GM20431 (cell line): Measurements from ENCODE around the gene CDH4.

ENCODE experiments used
- in situ Hi-C: fragments of 300-500 bp; cut with MseI, MboI; formaldehyde crosslinking; loops from one replicate; pipeline ENCODE4 v1.15.0; 2020; ENCODE audit warnings: low sequenced_read_pairs; ENCODE audit not compliant: unreplicated experiment

The CDH4 gene

DNA sequence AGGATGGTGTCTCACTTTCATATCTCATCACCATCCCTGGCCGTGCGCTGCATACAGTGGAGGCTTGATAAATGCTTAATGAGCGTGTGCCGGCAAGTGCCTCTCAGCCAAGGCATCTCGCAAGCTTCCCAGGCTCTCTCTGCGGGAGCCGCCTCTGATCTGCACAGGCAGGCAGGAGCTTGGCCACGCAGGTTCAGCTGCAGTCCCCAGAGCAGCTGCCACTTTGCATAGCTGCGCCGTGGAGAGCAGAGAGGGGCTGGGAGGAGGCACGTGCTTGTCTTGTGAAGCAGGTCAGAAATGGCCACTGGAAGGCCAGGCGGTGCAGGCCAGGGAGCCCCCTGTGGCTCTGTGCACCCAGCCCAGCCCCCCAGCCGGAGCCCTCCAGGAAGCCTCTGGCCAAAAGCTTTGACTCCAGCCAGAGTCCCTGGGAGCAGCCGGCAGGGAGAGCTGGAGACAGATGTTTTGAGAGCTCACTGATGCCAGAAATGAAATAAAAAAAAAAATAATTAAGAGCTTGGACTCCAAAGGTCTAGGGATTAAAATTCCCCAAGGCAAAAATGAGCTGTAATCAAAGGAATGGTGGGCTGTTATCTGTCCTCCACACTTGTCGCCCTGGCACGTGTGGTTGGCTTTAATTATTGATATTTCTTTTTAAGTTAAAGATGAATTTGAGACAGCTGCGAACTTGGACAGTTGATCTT is 377.0 kb downstream of the CDH4 start:
- in situ Hi-C loops, result no loop called here

DNA sequence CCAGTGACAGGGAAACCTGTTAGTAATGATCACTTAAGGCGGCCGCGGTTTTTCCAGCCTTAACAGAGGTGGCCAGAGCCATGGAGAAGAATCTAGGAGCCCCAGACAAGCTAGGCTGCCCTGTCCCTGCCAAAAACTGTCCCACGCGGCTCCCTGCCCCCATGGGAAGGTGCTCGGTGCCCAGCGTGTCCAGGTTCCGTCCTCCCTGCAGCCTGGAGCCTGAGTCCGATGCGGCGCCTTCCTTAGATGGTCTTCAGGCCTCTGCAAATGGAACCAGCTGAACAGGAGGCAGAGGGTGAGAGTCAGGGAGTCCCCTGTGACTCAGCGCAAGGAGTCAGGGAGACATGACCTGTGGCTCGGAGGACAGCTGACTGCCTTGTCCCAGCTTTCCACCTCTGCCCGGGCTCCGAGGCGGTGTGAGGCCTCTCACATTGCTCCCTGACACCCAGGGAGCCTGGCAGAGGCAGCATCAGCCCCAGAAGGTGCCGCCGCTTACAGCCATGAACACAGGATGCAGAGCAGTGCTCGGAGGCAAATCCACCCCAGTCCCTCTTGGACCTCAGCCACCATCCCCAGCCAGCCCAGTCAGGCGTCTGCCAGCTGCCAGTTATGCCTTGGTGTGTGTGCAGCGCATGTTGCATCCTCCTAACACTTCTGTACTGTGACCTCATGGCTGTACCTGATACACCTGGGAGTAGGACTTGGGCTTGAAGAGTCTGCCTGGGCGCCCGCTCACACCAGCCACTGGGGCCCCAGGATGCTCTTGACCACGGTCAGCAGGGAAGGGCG is 377.7 kb downstream of the CDH4 start:
- in situ Hi-C loops, result no loop called here

DNA sequence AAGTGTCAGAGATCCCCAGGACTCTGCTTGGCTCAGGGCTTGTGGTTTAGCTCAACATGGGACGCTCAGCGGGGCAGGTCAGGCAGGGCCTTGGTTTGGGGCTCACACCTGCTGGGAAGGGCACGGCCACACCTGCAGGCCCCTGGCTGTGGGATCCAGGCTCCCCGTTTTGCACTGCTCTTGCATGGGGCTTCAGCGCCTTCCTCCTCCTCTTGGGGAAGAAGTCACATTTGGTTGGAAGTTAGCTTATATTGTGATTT is 378.3 kb downstream of the CDH4 start:
- in situ Hi-C loops, result no loop called here

DNA sequence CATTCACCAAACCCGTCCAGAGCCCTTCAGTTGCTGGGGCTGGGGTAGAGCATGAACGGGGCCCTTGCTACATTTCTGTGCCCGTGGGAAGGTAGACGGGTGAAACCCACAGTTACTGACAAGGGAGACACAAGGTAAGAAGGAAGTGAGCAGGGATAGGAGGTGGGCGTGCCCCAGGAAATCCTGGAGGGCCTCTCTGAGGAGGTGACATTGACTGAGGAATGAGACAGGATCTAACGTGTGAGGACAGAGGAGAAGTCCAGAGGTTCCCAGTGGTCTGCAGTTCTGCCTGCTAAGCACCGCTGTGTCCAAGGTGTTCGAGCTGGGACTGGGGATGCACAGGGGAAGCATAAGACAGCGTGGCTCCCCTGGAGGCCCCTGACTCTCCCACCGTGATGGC is 378.8 kb downstream of the CDH4 start:
- in situ Hi-C loops, result no loop called here

DNA sequence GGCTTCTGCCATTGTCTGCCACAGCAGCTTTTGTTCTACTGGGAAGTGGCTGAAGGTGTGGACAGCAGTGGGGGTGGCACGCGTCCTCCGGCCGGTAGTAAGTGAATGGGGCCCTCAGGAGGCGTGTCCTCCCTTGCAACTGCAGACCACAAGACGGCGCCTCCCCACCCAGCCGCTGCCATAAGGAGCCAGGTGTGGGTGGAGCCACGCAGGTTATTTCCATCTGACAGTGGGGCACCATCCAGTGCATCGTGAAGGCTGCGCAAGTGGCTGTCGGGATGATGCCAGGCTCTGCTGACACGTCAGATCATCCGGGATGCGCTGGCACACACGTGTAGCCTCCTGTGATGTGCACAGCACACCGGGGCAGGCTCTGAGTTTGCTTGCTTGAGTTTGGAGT is 379.7 kb downstream of the CDH4 start:
- in situ Hi-C loops, result no loop called here

DNA sequence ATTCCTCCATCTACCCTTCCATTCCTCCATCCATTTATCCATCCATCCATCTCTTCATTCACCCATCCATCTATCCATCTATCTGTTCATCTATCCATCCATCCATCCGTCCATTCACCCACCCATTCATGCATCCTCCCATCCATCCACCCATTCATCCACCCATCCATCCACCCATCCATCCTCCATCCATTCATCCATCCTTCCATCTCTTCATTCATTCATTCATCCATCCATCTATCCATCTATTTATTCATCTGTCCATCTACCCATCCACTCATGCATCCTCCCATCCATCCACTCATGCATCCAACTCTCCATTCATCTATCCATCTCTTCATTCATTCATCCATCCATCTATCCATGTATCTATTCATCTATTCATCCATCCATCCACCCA is 380.9 kb downstream of the CDH4 start:
- in situ Hi-C loops, result no loop called here

DNA sequence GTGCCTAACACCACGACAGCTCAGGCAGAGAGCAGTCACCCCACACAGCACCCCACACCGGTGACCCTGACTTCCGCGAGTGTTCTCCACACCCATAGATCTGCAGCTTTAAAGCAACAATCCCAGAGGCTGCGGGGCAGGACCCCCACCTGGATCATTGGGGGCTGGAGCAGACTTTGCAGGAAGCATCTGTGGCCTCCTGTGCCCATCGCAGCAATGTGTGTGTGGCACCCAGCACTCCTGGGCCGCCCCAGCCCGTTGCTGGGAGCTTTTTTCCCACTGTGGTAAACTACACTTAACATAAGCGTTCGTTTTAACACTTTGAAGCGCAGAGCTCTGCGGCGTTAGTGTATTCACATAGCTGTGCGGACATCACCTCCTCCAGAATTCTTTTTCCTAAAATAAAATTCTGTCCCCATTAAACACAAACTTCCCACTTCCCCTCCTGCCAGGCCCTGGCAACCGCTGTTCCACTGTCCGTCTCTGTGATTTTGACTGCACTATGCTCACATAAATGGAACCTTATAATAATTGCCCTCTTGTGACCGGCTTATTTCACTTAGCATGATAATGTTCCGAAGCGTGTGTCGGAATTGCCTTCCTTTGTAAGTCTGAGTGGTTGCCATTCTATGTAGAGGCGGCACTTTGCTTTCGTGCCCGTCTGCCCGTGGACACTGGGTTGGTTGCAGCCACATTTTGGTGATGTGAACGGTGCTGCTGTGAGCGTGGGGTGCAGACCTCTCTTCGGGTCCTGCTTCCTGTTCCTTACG is 382.5 kb downstream of the CDH4 start:
- in situ Hi-C loops, result no loop called here

DNA sequence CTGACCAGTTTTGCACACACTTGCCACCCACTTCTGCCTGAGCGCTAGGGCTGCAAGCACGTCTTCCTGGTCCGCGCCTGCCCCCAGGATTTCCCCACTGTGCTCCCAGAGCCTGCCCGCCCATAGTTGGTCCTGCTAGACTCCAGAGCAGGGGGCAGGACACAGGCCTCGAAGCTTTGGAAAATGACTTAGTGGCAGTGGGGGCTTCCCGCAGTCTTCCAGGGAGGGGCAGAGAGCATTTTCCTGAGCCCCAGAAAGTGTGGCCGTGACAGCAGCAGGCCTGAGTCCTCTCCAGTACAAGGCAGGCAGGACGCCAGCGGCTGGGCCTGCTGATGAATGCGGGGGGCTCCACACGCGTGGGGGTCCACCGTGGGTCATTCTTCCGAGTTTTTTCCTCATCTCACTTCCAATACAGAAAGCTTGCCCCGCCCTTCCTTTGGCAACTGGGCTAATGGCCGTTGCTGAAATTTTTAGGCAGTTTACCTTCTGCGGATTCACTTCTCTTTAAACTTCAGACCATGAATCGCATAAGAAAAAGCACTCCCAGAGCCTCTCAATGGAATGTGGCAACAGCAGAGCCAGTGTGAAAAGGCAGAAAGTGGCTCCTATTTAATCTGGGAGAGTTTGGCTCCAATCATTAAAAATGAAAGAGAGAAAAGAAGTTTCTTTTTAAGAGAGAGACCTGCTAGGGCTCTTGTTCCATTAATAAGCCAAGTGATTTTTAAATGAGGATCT is 383.8 kb downstream of the CDH4 start:
- in situ Hi-C loops, result no loop called here

DNA sequence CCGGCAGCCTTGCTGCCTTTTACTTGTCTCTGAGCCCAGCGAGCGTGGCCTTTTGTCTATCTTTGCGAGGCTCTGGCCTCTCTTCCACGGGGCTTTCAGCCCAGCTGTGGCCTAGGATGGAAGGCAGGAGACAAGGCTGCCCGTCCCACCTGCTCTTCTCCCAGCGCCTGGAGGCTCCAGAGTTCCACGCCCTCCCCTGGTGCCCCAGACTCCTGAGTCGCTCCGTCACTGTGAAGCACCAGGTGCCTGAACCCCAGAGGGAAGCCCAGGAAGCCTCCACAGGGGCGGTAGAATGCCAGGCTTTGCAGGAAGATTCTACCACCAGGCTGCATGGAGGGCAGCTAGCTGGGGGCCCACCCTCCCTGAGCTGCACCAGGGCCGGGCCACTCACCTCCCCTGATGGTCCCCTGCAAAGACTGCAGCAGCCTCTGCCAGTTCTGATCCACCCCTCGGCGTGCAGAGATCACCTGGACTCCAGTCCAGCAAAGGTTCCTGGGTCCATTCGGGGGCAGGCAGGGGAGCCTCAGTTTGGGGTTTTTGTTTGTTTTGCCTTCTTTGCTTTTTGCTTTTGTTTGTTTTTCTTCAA is 384.6 kb downstream of the CDH4 start:
- in situ Hi-C loops, result no loop called here

DNA sequence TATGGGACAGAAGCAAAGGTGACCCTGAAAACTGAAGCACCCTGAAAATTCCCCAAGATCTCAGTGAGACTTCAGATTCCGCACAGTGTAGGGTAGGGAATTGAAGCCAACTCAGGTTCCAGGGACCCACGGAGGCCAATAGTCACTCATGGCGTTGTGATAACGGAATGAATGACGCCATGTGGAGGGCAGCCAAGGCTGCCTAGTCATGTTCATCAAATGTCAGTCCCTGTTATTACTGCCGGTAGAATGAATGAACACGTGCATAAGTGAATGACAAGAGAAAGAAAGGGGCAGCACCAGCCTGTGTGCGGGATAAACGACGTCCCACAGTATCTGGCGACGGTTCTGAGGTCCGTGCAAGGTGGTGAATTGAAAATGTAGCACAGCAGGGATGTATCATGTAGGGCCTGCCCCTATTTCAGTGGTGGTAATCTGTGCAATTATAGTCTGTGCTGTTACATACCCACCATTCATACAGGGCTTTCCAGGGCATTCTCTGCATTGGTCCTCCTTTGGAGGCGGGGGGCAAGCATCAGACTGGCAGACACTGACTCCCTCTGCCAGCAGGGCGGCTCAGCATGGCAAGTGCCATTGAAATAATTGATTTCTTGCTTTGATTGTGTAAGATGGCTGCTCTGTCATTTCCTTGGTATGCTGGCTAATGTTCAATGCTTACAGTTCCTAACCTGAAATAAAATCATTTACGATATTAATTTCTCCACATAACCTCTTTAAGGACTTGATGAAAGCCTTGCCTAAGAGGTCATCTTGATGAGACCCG is 386.9 kb downstream of the CDH4 start:
- in situ Hi-C loops, result no loop called here

DNA sequence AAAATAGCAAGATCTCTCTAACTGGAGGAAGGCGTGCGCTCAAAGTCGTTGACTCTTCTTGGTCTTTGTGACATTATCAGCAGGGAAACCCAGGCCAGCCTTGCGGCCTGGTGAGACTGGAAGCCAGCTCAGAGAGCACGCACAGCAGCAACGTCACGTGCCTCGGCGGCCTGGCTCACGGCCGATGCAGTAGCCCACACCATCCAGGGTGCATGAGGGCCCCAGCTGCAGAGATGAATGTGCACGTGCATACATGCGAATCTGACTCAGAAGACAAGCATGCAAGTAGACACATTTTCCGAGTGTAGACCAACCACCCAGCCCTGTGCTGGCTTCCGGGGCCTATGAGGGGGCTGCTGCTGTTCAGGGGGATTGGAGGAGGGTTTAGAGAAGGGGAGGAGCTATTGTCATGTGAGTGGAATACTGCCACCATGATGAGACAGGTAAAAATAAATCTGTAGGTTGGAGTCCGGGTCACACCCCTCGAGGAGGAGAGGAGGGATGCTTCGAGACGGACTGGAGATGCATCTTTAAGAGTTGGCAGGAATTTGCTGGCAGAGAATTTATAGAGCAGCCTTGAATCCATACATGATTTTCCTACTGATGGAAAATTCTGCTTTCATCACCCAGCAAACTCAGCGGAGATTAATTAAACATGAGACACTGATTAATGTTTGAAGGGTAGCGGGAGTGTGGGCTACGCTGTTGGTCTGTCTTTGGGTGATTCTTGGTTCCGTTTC is 388.2 kb downstream of the CDH4 start:
- in situ Hi-C loops, result no loop called here

DNA sequence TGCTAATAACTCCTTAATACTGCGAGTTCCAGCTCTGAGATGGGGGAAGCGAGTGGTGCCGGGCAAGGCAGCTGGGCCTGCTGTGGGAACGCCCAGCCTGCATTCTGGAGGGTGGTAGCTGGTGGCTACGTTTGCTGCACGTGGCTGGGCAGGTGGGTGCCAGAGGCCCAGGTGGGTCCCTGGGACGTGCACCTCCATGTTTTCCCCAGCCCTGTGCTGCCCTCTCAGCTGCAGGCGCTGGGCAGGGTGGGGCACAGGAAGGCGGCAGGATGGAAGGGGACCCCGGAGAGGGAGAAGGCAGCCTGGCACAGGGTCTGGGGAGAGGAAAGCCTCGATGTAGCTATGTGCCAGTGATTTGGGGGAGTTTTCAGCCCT is 388.8 kb downstream of the CDH4 start:
- in situ Hi-C loops, result no loop called here

DNA sequence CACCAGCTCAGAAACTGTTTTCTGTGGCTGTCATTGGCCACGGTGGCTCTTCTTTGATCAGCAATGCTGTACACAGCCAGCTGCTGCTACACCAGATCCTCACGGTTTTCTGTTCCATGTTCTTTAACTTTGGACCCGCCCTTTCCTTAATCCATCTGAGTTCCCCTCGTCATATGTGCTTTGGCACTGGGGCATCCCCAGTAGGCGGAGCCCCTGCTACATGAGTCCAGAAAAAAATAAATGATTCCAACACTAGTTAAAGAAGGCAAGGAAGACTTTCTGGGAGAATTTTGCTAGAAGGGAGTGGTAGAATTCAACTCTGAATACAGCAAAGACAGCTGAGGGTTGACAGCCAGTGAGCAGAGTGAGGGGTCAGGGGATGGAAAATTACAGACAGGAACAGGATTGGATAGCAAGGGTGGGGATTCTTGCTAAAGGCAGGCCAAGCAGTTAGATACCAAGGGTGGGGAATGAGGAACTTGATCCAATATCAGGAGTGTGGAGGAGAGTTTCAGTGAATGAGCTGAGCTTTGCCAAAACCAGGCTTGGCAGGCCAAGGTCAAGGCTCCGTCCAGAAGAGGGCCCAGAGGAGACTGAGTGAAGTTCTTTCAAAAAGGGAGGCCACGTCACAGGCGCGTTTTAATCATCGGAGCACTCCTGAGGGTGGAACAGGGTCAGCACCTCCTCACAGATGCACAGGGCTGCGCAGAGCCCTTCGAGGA is 391.8 kb downstream of the CDH4 start:
- in situ Hi-C loops, result no loop called here

DNA sequence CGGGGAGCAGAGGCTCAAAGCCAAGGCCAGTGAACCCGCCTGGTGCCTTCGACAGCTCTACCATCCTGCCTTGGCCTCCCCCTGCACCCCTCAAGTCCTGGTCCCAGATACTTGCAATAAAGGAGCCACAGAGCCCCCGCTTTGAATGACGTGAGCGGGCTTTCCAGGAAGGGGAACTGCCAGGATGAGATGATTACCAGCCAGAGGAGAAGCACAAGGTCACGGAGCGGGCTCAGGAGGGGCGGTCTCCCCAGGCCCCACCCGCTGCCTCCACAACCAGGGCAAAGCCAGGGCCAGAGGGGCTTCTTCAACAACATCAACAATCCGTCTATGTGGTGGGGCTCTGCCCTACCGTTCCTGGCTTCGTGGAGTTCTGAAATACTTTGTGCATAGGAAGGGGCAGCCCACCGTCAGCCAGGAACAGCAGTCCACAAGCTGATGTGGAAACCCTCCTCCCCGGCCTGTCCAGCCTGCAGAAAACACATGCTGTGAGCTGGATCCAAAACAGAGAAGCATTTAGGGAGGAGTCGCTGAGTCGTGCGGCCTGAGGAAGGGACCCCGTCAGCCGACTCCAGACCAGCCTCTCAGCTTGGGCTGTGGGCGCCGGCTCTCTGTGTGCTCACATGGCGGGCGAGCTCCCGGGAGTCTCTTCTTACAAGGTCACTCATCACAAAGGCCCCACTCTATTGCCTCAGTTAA is 392.5 kb downstream of the CDH4 start:
- in situ Hi-C loops, result no loop called here

DNA sequence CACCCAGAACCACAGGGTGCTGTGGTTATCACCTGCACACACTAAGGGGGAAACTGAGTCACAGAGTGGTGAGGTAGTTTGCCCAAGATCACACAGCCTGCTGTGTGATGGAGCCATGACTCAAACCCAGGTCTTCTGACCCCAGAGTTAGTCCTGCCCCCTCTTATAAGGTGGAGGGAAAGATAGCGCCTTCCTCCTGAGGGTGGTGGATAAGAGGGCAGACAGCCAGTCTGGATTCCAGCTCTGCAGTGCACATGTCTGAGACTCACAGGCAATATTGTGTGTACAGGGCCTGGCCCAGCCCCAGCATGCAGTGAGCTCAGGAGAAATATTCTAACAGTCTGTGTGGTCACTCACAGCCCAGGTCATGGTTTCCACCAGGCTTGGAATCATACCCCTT is 393.7 kb downstream of the CDH4 start:
- in situ Hi-C loops, result no loop called here

DNA sequence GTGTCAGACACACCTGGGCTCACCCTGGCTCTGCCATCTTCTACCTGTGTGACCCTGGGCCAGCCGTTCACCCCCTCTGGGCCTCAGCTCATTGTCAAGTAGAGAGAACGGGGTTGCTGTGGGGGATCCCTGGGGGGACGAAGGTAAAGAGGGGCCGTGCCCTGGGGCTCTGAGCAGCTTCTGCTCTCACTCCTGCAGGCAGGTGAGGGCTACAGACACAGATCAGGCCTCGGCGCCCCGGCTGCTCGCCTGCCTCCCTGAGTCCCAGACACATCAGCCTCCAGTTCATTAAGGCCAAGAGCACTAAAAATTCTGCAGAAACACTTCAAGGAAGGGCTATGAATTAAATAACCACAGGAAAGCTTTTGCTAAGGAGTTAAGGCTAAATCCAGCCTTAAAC is 394.4 kb downstream of the CDH4 start:
- in situ Hi-C loops, result no loop called here

DNA sequence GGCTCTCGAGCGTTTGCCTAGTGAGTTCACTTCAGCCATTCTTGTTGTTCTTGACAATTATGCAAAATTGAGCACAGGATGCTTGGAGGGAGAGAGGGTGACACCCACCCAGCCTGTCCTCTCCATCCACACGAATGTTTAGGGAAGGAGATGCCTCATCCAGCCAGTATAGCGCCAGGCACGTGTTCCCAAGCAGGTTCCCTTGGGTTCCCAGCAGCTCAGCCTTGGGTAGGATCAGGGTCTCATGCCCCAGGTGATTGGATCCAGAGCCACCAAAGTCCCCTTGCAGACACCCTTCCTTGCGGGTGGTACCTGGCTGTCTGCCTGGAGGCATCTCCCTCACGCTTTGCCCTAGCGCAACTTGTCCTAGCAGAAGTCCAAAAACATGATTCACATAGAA is 394.9 kb downstream of the CDH4 start:
- in situ Hi-C loops, result no loop called here

DNA sequence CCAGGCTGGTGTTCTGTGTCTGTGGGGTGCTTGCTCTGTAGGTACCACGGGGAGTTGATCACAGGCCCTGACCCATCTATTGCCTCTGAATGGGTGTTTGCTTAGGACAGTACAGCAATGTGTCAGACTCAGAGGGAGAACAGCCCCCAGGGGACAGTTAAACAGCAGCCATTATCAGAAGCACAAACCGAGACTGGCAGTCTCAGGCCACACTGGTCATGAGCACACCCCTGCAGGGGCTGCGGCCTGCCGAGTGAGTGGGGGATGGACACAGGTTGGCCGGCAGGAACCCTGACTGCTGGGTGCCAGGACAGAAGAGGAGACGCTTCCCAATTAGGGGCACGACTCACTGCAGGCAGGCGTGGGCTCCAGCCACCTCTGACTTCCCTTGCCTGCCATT is 395.6 kb downstream of the CDH4 start:
- in situ Hi-C loops, result no loop called here
